Measurements from ENCODE around the gene TLK1.
"Not testable (repeated sequence)": the region's sequence is repeated elsewhere in the genome, so short reads cannot be mapped to it uniquely, and the experiment has no call there.

The TLK1 gene

GRCh38 chr2:171169333-171169732 lies 8.6 kb upstream of the TLK1 start:
- no peak for DNase-seq

- no peak for DNase-seq
Observed at GRCh38 chr2:171167352-171167997, 6.8 kb upstream of the TLK1 start.

- DNase-seq = no peak
Observed at GRCh38 chr2:171166328-171166983, 5.8 kb upstream of the TLK1 start.

- no peak for DNase-seq
Observed at GRCh38 chr2:171165967-171166327, 5.3 kb upstream of the TLK1 start.

GRCh38 chr2:171163261-171163660 lies 2.6 kb upstream of the TLK1 start:
- no peak for DNase-seq

- DNase-seq = not testable (repeated sequence)
Observed at GRCh38 chr2:171162522-171163197, 2.0 kb upstream of the TLK1 start.

GRCh38 chr2:171160956-171161740 lies 455 bp upstream of the TLK1 start:
- peak; percentile 90 for DNase-seq

- peak; percentile 90 for DNase-seq
Observed at GRCh38 chr2:171159372-171160118, 1.1 kb downstream of the TLK1 start.

- peak; percentile 90 for DNase-seq
Observed at GRCh38 chr2:171158790-171159371, 1.8 kb downstream of the TLK1 start.

GRCh38 chr2:171158036-171158789 lies 2.5 kb downstream of the TLK1 start:
- peak; percentile 71 for DNase-seq

GRCh38 chr2:171157109-171157500 lies 3.6 kb downstream of the TLK1 start:
- DNase-seq = no peak

- no peak for DNase-seq
Observed at GRCh38 chr2:171154348-171154747, 6.3 kb downstream of the TLK1 start.

GRCh38 chr2:171150694-171151285 lies 9.9 kb downstream of the TLK1 start:
- no peak for DNase-seq

- no peak for DNase-seq
Observed at GRCh38 chr2:171149986-171150693, 10.6 kb downstream of the TLK1 start.

GRCh38 chr2:171149171-171149938 lies 11.3 kb downstream of the TLK1 start:
- no peak for DNase-seq

GRCh38 chr2:171147081-171147480 lies 13.6 kb downstream of the TLK1 start:
- DNase-seq = no peak

- no peak for DNase-seq
Observed at GRCh38 chr2:171146633-171147032, 14.1 kb downstream of the TLK1 start.

GRCh38 chr2:171146071-171146470 lies 14.6 kb downstream of the TLK1 start:
- DNase-seq = no peak

- no peak for DNase-seq
Observed at GRCh38 chr2:171143670-171144062, 17.0 kb downstream of the TLK1 start.

GRCh38 chr2:171142398-171142797 lies 18.3 kb downstream of the TLK1 start:
- no peak for DNase-seq
